CD8-positive, alpha-beta memory T cell (primary cell): Measurements from ENCODE around the gene BORCS8. TPM values are rescaled to one million over a fixed set of nuclear protein-coding genes. Genes with fewer than 3 reads are reported as not detected.

Source experiments
- CTCF ChIA-PET: fragments of 350-600 bp; sonication (Branson Sonifier 250); formaldehyde crosslinking; loops from one replicate; lab custom pipeline; 2021; ENCODE audit warnings: antibody characterized with exemption; lab: Charles Lee
- POLR2A ChIA-PET: fragments of 350-600 bp; sonication (Branson Sonifier 250); formaldehyde crosslinking; loops from one replicate; lab custom pipeline; 2021; ENCODE audit warnings: antibody characterized with exemption; lab: Charles Lee
- DNase-seq, 5 donors: peaks; one replicate each; pipeline versions ENCODE4 v3.0.0 to v3.0.0-alpha.2; 2020 to 2022; ENCODE audit warnings: mixed read lengths in 1 of 5
- H3K27ac ChIP-seq: one replicate; pipeline ENCODE4 v1.7.0; 2013; ENCODE audit warnings: low read depth, mild to moderate bottlenecking, low read length, moderate library complexity
- H3K27me3 ChIP-seq: 2 replicates; pipeline ENCODE4 v1.7.0; 2013; ENCODE audit warnings: low read length, mild to moderate bottlenecking; ENCODE audit not compliant: insufficient read depth, poor library complexity, severe bottlenecking
- H3K36me3 ChIP-seq: 2 replicates; pipeline ENCODE4 v1.7.0; 2013; ENCODE audit warnings: mild to moderate bottlenecking, low read length, moderate library complexity; ENCODE audit not compliant: insufficient read depth
- H3K4me1 ChIP-seq: 2 replicates; pipeline ENCODE4 v1.7.0; 2013; ENCODE audit warnings: mild to moderate bottlenecking, low read length, moderate library complexity; ENCODE audit not compliant: insufficient read depth
- H3K4me3 ChIP-seq: 2 replicates; pipeline ENCODE4 v1.7.0; 2013; ENCODE audit warnings: mild to moderate bottlenecking, low read length
- H3K9me3 ChIP-seq: 2 replicates; pipeline ENCODE4 v1.7.0; 2013; ENCODE audit warnings: mild to moderate bottlenecking, low read length
- H3K27ac Mint-ChIP-seq, 8 donors: one replicate each; pipeline ENCODE4 v1.8.0; 2020 to 2021; ENCODE audit warnings: mixed read lengths in 8 of 8, mild to moderate bottlenecking in 6 of 8, inconsistent platforms in 3 of 8, moderate library complexity in 3 of 8
- H3K27me3 Mint-ChIP-seq, 2 donors: one replicate each; pipeline ENCODE4 v1.8.0; 2020 to 2021; ENCODE audit warnings: mixed read lengths in 2 of 2, mild to moderate bottlenecking in 1 of 2, moderate library complexity in 1 of 2
- H3K36me3 Mint-ChIP-seq, 3 donors: one replicate each; pipeline ENCODE4 v1.8.0; 2020 to 2021; ENCODE audit warnings: mixed read lengths in 3 of 3, inconsistent platforms in 1 of 3, mild to moderate bottlenecking in 1 of 3
- H3K4me1 Mint-ChIP-seq, 3 donors: one replicate each; pipeline ENCODE4 v1.8.0; 2020 to 2021; ENCODE audit warnings: mixed read lengths in 3 of 3, inconsistent platforms in 1 of 3, mild to moderate bottlenecking in 1 of 3
- H3K4me3 Mint-ChIP-seq, 7 donors: one replicate each; pipeline ENCODE4 v1.8.0; 2020 to 2021; ENCODE audit warnings: mixed read lengths in 7 of 7, mild to moderate bottlenecking in 6 of 7, moderate library complexity in 4 of 7, inconsistent platforms in 2 of 7
- H3K9me3 Mint-ChIP-seq, 5 donors: one replicate each; pipeline ENCODE4 v1.8.0; 2020 to 2022; ENCODE audit warnings: mixed read lengths in 5 of 5, mild to moderate bottlenecking in 3 of 5, moderate library complexity in 2 of 5, inconsistent platforms in 1 of 5
- polyA plus RNA-seq: library from polyadenylated mRNA; unstranded; fragments of 300-500 nt; fragmentation: Illumina TruSeq; gene quantifications from one replicate; pipeline ENCODE4 v1.2.3, GENCODE V29; 2021
- total RNA-seq, 2 experiments: library from RNA; stranded (reverse); gene quantifications; one replicate each; pipeline ENCODE4 v1.2.3, GENCODE V29; 2021

BORCS8 gene
- total and polyA plus RNA-seq, 3 experiments from 2014 or later, result 18.7 to 40.1 (median 37.3) TPM

DNA sequence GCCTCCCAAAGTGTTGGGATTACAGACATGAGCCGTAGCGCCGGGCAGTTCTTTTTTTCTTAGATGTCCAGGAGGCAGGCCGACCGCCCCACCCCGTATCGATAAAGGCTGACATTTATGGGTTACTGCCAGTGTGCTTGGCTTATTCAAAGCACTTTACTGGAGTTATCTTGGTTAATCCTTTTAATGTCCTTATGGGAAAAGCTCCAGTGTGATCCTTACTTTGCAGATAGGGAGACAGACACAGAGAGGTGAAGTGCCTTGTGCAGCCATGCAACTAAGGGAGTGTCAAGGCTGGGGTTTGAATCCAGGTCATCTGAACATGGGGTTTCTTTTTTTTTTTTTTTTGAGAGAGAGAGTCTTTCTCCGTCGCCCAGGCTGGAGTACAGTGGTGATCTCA, 39.0 kb upstream of the BORCS8 start:
- CTCF ChIA-PET, result no interaction called here
- H3K4me1 Mint-ChIP-seq, result no peaks in the 10 kb centered on the region
- DNase-seq, result no peak
- no peaks in the 10 kb centered on the region for H3K4me1 ChIP-seq
- no peak overlapping the region for H3K4me3 ChIP-seq
- H3K27me3 Mint-ChIP-seq, result peaks cover 5 to 30% of the 10 kb centered on the region in 2 donors
- no peak overlapping the region for H3K27ac ChIP-seq
- H3K4me3 Mint-ChIP-seq, result no peak overlapping the region
- peaks cover 0 to 4% (median 0%) of the 10 kb centered on the region in 3 donors for H3K36me3 Mint-ChIP-seq
- no peaks in the 10 kb centered on the region for H3K27me3 ChIP-seq
- H3K27ac Mint-ChIP-seq, result no peak overlapping the region
- H3K9me3 Mint-ChIP-seq, result peaks cover 4 to 21% (median 19%) of the 10 kb centered on the region in 5 donors
- peaks cover 7% of the 10 kb centered on the region for H3K9me3 ChIP-seq
- no peaks in the 10 kb centered on the region for H3K36me3 ChIP-seq
- POLR2A ChIA-PET, result no interaction called here

DNA sequence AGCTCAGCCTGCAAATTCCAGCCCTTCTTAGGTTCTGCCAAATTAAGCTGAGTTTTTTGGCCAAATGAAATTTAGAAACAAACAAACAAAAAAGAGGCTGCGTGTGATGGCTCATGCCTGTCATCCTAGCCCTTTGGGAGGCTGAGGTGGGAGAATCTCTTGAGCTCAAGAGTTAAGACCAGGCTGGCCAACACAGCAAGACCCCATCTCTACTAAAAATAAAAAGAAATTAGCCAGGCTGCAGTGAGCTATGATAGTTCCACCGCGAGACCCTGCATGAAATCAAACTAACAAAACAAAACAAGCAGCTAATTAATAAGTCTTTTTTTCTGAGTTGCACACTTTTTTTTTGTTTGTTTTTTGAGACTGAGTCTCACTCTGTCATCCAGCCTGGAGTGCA, 37.7 kb upstream of the BORCS8 start:
- peaks cover 5 to 29% of the 10 kb centered on the region in 2 donors for H3K27me3 Mint-ChIP-seq
- H3K27ac ChIP-seq, result no peak overlapping the region
- POLR2A ChIA-PET, result interaction anchor here (0.6 kb wide), 2 partner anchors 106 to 635 kb away, joined by 4 to 7 read pairs; no protein-coding TSS in a partner anchor
- H3K4me1 Mint-ChIP-seq, result peaks cover 0 to 5% (median 2%) of the 10 kb centered on the region in 3 donors
- H3K4me3 ChIP-seq, result no peak overlapping the region
- H3K36me3 Mint-ChIP-seq, result no peaks in the 10 kb centered on the region
- H3K9me3 ChIP-seq, result peaks cover 4% of the 10 kb centered on the region
- no peak for DNase-seq
- peaks cover 4 to 14% (median 12%) of the 10 kb centered on the region in 5 donors for H3K9me3 Mint-ChIP-seq
- peaks cover 7% of the 10 kb centered on the region for H3K4me1 ChIP-seq
- no peaks in the 10 kb centered on the region for H3K36me3 ChIP-seq
- no peak overlapping the region for H3K4me3 Mint-ChIP-seq
- CTCF ChIA-PET, result interaction anchor here (0.5 to 1.4 kb wide), 2 partner anchors 62 to 84 kb away, joined by 3 to 4 read pairs; no protein-coding TSS in a partner anchor
- no peaks in the 10 kb centered on the region for H3K27me3 ChIP-seq
- no peak overlapping the region for H3K27ac Mint-ChIP-seq

DNA sequence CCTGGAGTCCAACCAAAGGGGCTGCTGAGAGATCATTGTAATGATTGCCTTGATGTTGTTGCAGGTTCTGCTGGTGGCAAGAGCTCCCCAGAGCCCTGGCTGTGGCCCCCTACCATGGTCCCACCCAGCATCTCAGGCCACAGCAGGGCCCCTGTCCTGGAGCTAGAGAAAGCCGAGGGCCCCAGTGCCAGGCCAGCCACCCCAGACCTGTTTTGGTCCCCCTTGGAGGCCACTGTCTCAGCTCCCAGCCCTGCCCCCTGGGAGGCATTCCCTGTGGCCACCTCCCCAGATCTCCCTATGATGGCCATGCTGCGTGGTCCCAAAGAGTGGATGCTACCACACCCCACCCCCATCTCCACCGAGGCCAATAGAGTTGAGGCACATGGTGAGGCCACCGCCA, 35.3 kb upstream of the BORCS8 start:
- H3K27ac ChIP-seq, result no peak overlapping the region
- Mint-ChIP-seq H3K36me3 (no peaks in the 10 kb centered on the region), H3K27ac (no peak overlapping the region), H3K4me1 (peaks cover 0 to 7% (median 3%) of the 10 kb centered on the region in 3 donors), H3K9me3 (no peaks in the 10 kb centered on the region), H3K27me3 (peaks cover 6 to 26% of the 10 kb centered on the region in 2 donors), H3K4me3 (no peak overlapping the region)
- DNase-seq, result no peak
- ChIA-PET CTCF (no interaction called here), POLR2A (no interaction called here)
- H3K4me1 ChIP-seq, result peaks cover 9% of the 10 kb centered on the region
- no peaks in the 10 kb centered on the region for H3K36me3 ChIP-seq
- no peaks in the 10 kb centered on the region for H3K27me3 ChIP-seq
- no peaks in the 10 kb centered on the region for H3K9me3 ChIP-seq
- H3K4me3 ChIP-seq, result no peak overlapping the region

DNA sequence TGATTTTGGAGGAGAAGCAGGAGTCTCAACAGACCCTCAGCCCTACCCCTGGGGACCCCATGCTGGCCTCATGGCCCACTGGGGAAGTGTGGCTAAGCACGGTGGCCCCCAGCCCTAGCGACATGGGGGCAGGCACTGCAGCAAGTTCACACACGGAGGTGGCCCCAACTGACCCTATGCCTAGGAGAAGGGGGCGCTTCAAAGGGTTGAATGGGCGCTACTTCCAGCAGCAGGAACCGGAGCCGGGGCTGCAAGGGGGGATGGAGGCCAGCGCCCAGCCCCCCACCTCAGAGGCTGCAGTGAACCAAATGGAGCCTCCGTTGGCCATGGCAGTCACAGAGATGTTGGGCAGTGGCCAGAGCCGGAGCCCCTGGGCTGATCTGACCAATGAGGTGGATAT, 34.7 kb upstream of the BORCS8 start:
- H3K4me1 Mint-ChIP-seq, result peaks cover 0 to 7% (median 3%) of the 10 kb centered on the region in 3 donors
- DNase-seq, result no peak
- Histone ChIP-seq H3K4me1 (peaks cover 9% of the 10 kb centered on the region), H3K36me3 (no peaks in the 10 kb centered on the region), H3K9me3 (no peaks in the 10 kb centered on the region), H3K27ac (no peak overlapping the region), H3K27me3 (no peaks in the 10 kb centered on the region), H3K4me3 (no peak overlapping the region)
- peak overlapping the region in 1 of 8 donors; percentile 35 for H3K27ac Mint-ChIP-seq
- no peak overlapping the region for H3K4me3 Mint-ChIP-seq
- CTCF ChIA-PET, result interaction anchor here (1.7 kb wide), 1 partner anchor 47 kb away, joined by 5 read pairs; no protein-coding TSS in a partner anchor
- H3K36me3 Mint-ChIP-seq, result no peaks in the 10 kb centered on the region
- POLR2A ChIA-PET, result no interaction called here
- H3K9me3 Mint-ChIP-seq, result no peaks in the 10 kb centered on the region
- H3K27me3 Mint-ChIP-seq, result peaks cover 3 to 23% of the 10 kb centered on the region in 2 donors

DNA sequence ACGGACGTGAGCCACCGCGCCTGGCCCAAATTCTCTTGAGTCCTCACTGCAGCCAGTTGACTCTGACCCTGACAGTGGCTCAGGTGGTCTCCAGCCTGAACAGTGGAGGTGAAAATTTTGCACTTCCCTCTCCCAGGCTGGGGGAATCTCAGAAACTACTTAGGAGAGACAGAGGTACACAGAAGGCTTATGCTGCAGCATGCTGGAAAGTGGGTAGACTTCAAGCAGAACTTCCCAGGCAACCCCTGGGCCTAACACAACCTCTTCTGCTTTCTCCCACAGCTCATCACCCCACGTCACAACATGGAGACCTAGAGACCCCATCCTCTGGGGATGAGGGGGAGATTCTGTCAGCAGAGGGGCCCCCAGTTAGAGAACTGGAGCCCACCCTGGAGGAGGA, 34.3 kb upstream of the BORCS8 start:
- H3K36me3 ChIP-seq, result no peaks in the 10 kb centered on the region
- ChIA-PET POLR2A (no interaction called here), CTCF (interaction anchor here (0.9 to 3.0 kb wide), 6 partner anchors 8 to 80 kb away, joined by 3 to 17 read pairs (median 6); partner anchors contain the start of genes BORCS8, NR2C2AP and RFXANK)
- H3K9me3 Mint-ChIP-seq, result no peaks in the 10 kb centered on the region
- DNase-seq, result no peak
- H3K27ac ChIP-seq, result no peak overlapping the region
- no peaks in the 10 kb centered on the region for H3K36me3 Mint-ChIP-seq
- H3K27me3 ChIP-seq, result no peaks in the 10 kb centered on the region
- no peak overlapping the region for H3K4me3 ChIP-seq
- no peaks in the 10 kb centered on the region for H3K9me3 ChIP-seq
- H3K27ac Mint-ChIP-seq, result no peak overlapping the region
- peaks cover 0 to 7% (median 3%) of the 10 kb centered on the region in 3 donors for H3K4me1 Mint-ChIP-seq
- H3K4me1 ChIP-seq, result peaks cover 9% of the 10 kb centered on the region
- no peak overlapping the region for H3K4me3 Mint-ChIP-seq
- H3K27me3 Mint-ChIP-seq, result peaks cover 3 to 23% of the 10 kb centered on the region in 2 donors

DNA sequence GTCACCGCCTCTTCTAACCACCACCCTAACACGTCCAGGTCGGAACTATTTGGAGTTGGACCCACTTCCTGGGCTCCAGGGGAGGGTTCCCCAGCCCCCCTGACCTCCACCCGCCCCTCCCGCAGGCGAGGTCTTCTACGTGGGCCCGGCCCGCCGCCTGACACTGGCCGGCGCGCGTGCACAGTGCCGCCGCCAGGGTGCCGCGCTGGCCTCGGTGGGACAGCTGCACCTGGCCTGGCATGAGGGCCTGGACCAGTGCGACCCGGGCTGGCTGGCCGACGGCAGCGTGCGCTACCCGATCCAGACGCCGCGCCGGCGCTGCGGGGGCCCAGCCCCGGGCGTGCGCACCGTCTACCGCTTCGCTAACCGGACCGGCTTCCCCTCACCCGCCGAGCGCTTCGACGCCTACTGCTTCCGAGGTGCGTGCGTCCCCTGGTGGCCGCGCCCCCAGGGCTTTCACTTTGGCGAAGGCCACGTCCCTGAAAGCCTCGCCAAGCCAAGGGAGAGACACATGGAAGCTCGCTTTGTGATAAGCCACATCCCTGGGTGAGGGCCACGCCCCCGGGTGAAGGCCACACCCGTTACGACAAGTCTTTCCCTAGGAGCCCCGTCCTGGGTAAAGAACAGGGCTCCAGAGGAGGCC, 33.0 kb upstream of the BORCS8 start:
- no peaks in the 10 kb centered on the region for H3K36me3 ChIP-seq
- Mint-ChIP-seq H3K4me3 (peak overlapping the region; percentile 61 to 88 (median 74)), H3K4me1 (peaks cover 0 to 7% (median 3%) of the 10 kb centered on the region in 3 donors), H3K9me3 (no peaks in the 10 kb centered on the region), H3K27me3 (peaks cover 3 to 23% of the 10 kb centered on the region in 2 donors), H3K27ac (peak overlapping the region in 1 of 8 donors; percentile 72), H3K36me3 (no peaks in the 10 kb centered on the region)
- H3K27me3 ChIP-seq, result no peaks in the 10 kb centered on the region
- no peaks in the 10 kb centered on the region for H3K9me3 ChIP-seq
- CTCF ChIA-PET, result interaction anchor here (0.7 to 3.0 kb wide), 16 partner anchors 10 to 266 kb away, joined by 3 to 17 read pairs (median 3); partner anchors contain the start of genes BORCS8, NR2C2AP and RFXANK
- H3K27ac ChIP-seq, result peak overlapping the region; percentile 31
- peaks cover 9% of the 10 kb centered on the region for H3K4me1 ChIP-seq
- DNase-seq, result peak; percentile 63 to 86 (median 67)
- H3K4me3 ChIP-seq, result peak overlapping the region; percentile 65
- POLR2A ChIA-PET, result interaction anchor here (0.6 kb wide), 1 partner anchor 51 kb away, joined by 9 read pairs; no protein-coding TSS in a partner anchor

DNA sequence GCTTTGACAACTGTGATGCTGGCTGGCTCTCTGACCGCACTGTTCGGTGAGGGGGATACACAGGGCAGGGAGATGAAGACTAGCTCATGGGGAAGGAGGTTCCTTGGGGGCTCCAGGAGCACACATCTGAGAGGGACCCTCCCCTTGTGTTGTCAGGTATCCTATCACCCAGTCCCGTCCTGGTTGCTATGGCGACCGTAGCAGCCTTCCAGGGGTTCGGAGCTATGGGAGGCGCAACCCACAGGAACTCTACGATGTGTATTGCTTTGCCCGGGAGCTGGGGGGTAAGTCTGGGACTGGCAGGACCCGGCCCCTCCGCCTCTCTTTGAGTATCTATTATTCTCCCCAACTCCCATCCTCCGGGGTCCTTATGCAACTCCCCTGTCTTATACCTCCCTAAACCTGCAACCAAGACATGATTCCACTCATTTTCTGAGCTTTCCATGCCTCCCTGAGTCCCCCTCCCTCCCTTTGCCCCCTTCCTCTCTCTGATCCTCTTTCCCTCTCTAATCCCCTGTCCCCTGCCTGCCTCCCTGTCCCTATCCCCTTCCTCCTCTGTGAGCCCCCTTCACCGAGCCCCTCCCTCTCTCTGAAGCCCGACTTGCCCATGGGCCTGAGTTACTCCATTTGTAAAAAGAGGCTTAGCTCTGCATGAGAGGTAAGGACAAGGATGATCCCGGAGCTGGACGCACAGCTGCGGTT, 32.3 kb upstream of the BORCS8 start:
- Mint-ChIP-seq H3K9me3 (no peaks in the 10 kb centered on the region), H3K4me3 (peak overlapping the region in 6 of 7 donors; percentile 58 to 76 (median 68)), H3K27me3 (peaks cover 3 to 23% of the 10 kb centered on the region in 2 donors), H3K36me3 (no peaks in the 10 kb centered on the region), H3K27ac (peak overlapping the region in 1 of 8 donors; percentile 72), H3K4me1 (peaks cover 0 to 7% (median 3%) of the 10 kb centered on the region in 3 donors)
- peak overlapping the region; percentile 65 for H3K4me3 ChIP-seq
- no peaks in the 10 kb centered on the region for H3K36me3 ChIP-seq
- H3K27ac ChIP-seq, result peak overlapping the region; percentile 31
- POLR2A ChIA-PET, result no interaction called here
- no peak for DNase-seq
- H3K9me3 ChIP-seq, result no peaks in the 10 kb centered on the region
- CTCF ChIA-PET, result interaction anchor here (0.7 to 3.0 kb wide), 11 partner anchors 10 to 266 kb away, joined by 3 to 17 read pairs (median 4); partner anchors contain the start of genes BORCS8, NR2C2AP and RFXANK
- H3K4me1 ChIP-seq, result peaks cover 9% of the 10 kb centered on the region
- no peaks in the 10 kb centered on the region for H3K27me3 ChIP-seq
